ENCODE data around the gene DNMT1. TPM values are rescaled to one million over a fixed set of nuclear protein-coding genes. Genes with fewer than 3 reads are reported as not detected.
A peak's percentile ranks its signal among the peaks of the same experiment; 100 is the strongest.

DNMT1 gene
- polyA plus RNA-seq, 3 donors = 17.6 to 72.5 (median 19.0) TPM

GRCh38 chr19:10230173-10230860 lies 35.6 kb upstream of the DNMT1 start:
- peaks cover 0 to 18% of the 10 kb centered on the region in 2 donors for H3K27me3 ChIP-seq (ENCODE audit: control insufficient read depth in 2 of 2, insufficient read depth in 2 of 2, low read length in 2 of 2)
- Mint-ChIP-seq H3K27ac (peak overlapping the region in 4 of 7 donors; percentile 30 to 55 (median 40)), H3K4me3 (peak overlapping the region; percentile 88 to 92), H3K4me1 (peaks cover 17% of the 10 kb centered on the region), H3K27me3 (ENCODE audit: low read depth in 3 of 3) (peaks cover 9 to 32% (median 31%) of the 10 kb centered on the region in 3 donors), H3K9me3 (no peaks in the 10 kb centered on the region), H3K36me3 (no peaks in the 10 kb centered on the region)
- no peaks in the 10 kb centered on the region for H4K20me1 ChIP-seq (ENCODE audit: insufficient read depth, low read length)
- peak overlapping the region; percentile 87 for H2AFZ ChIP-seq (ENCODE audit: insufficient read depth, low read depth, low read length, poor library complexity, severe bottlenecking)
- H3K4me3 ChIP-seq (replicated peaks in 1 of 3; ENCODE audit: low read depth in 2 of 3, low read length in 3 of 3) = peak overlapping the region; percentile 69 to 89 (median 80)
- no peaks in the 10 kb centered on the region for H3K36me3 ChIP-seq (replicated peaks in 1 of 2; ENCODE audit: control insufficient read depth in 1 of 2, insufficient read depth in 2 of 2, low read length in 2 of 2)
- H3K9ac ChIP-seq (ENCODE audit: insufficient read depth, low read length, poor library complexity, severe bottlenecking) = peak overlapping the region; percentile 81
- peak overlapping the region; percentile 88 for H3K4me2 ChIP-seq (replicated peaks; ENCODE audit: extremely low read depth, low read length, poor library complexity, severe bottlenecking)
- H3K79me2 ChIP-seq (ENCODE audit: insufficient read depth, low read length) = no peaks in the 10 kb centered on the region
- DNase-seq = peak; percentile 54 to 84 (median 74)
- TF ChIP-seq CTCF (IDR thresholded peaks at IDR 0.05) = no peak
- intact Hi-C loops (cut with micrococcal nuclease) = no loop called here
- peaks cover 0 to 6% of the 10 kb centered on the region in 2 donors for H3K9me3 ChIP-seq (replicated peaks in 1 of 2; ENCODE audit: control insufficient read depth in 1 of 2, insufficient read depth in 1 of 2, low read length in 2 of 2)
- H3K4me1 ChIP-seq (ENCODE audit: control insufficient read depth in 1 of 2, insufficient read depth in 2 of 2, low read length in 2 of 2) = peaks cover 16 to 35% of the 10 kb centered on the region in 2 donors
- H3K27ac ChIP-seq (ENCODE audit: low read depth in 1 of 2, low read length in 2 of 2) = peak overlapping the region in 1 of 2 donors; percentile 72
- under 1% methylated on average over 44 of the region's 70 CpGs for WGBS (ENCODE audit: insufficient coverage)

GRCh38 chr19:10228920-10229319 lies 34.2 kb upstream of the DNMT1 start:
- Mint-ChIP-seq H3K27me3 (ENCODE audit: low read depth in 3 of 3) (peaks cover 12 to 31% (median 30%) of the 10 kb centered on the region in 3 donors), H3K9me3 (peaks cover 0 to 2% (median 0%) of the 10 kb centered on the region in 7 donors), H3K36me3 (peaks cover 0 to 4% of the 10 kb centered on the region in 2 donors), H3K4me1 (peaks cover 17% of the 10 kb centered on the region), H3K4me3 (no peak overlapping the region), H3K27ac (no peak overlapping the region)
- Histone ChIP-seq H4K20me1 (ENCODE audit: insufficient read depth, low read length) (no peaks in the 10 kb centered on the region), H3K36me3 (replicated peaks in 1 of 2; ENCODE audit: control insufficient read depth in 1 of 2, insufficient read depth in 2 of 2, low read length in 2 of 2) (no peaks in the 10 kb centered on the region), H3K4me2 (replicated peaks; ENCODE audit: extremely low read depth, low read length, poor library complexity, severe bottlenecking) (no peak overlapping the region), H3K4me1 (ENCODE audit: control insufficient read depth in 1 of 2, insufficient read depth in 2 of 2, low read length in 2 of 2) (peaks cover 16 to 35% of the 10 kb centered on the region in 2 donors), H3K27ac (ENCODE audit: low read depth in 1 of 2, low read length in 2 of 2) (no peak overlapping the region), H3K9ac (ENCODE audit: insufficient read depth, low read length, poor library complexity, severe bottlenecking) (no peak overlapping the region), H3K79me2 (ENCODE audit: insufficient read depth, low read length) (no peaks in the 10 kb centered on the region), H3K27me3 (ENCODE audit: control insufficient read depth in 2 of 2, insufficient read depth in 2 of 2, low read length in 2 of 2) (peaks cover 0 to 18% of the 10 kb centered on the region in 2 donors), H2AFZ (ENCODE audit: insufficient read depth, low read depth, low read length, poor library complexity, severe bottlenecking) (no peak overlapping the region), H3K4me3 (replicated peaks in 1 of 3; ENCODE audit: low read depth in 2 of 3, low read length in 3 of 3) (no peak overlapping the region), H3K9me3 (replicated peaks in 1 of 2; ENCODE audit: control insufficient read depth in 1 of 2, insufficient read depth in 1 of 2, low read length in 2 of 2) (peaks cover 0 to 6% of the 10 kb centered on the region in 2 donors)
- TF ChIP-seq CTCF (IDR thresholded peaks at IDR 0.05) = peak; percentile 46
- WGBS (ENCODE audit: insufficient coverage) = 53% methylated on average over 2 of the region's 2 CpGs
- intact Hi-C loops (cut with micrococcal nuclease) = no loop called here
- DNase-seq = peak in 2 of 3 donors; percentile 35 to 42

Data from CD14-positive monocyte (primary cell).